A549 (cell line): ENCODE results near the gene BCAS1. TPM values are rescaled to one million over a fixed set of nuclear protein-coding genes. Genes with fewer than 3 reads are reported as not detected.

Experiments
- ATAC-seq, 2 experiments: fragments of 200-7000 bp in 1 of 2; fragments of >200 bp in 1 of 2; cut with Nextera tagmentation in 1 of 2; cut with Tn5 transposase in 1 of 2; 3 replicates each; pipeline versions ENCODE4 v1.8.0 to v1.9.1; 2018 to 2020; ENCODE audit warnings: mild to moderate bottlenecking in 1 of 2, moderate library complexity in 1 of 2
- CTCF ChIA-PET: fragments of 300-600 bp; sonication (Branson Sonifier 250); formaldehyde crosslinking; extraction: SDS; loops from one replicate; lab custom pipeline; 2021; ENCODE audit warnings: antibody characterized with exemption, inconsistent platforms; lab: Yijun Ruan, JAX
- POLR2A ChIA-PET: fragments of 350-600 bp; formaldehyde crosslinking; extraction: SDS; loops from one replicate; lab custom pipeline; 2021; ENCODE audit warnings: antibody characterized with exemption, inconsistent platforms; lab: Yijun Ruan, JAX
- DNase-seq, 2 experiments: peaks; one replicate each; pipeline versions ENCODE4 v3.0.0 to v3.0.0-alpha.2; 2011 to 2016; ENCODE audit warnings: low read depth in 1 of 2, low spot score in 1 of 2
- FAIRE-seq: peaks from 2 replicates; lab custom pipeline; 2011; peaks lifted over from hg19 to GRCh38; lab: Jason Lieb, UNC
- H3K27ac ChIP-seq, 2 experiments: fragments of >200 bp; sonication (Bioruptor Twin); formaldehyde crosslinking; 3 replicates each; pipeline ENCODE4 v1.5.1; 2016 to 2017
- H3K4me1 ChIP-seq: fragments of >200 bp; sonication (Bioruptor Twin); formaldehyde crosslinking; 3 replicates; pipeline ENCODE4 v1.6.1; 2016
- H3K4me2 ChIP-seq: fragments of >200 bp; sonication (Bioruptor Twin); formaldehyde crosslinking; 3 replicates; pipeline ENCODE4 v1.6.1; 2016
- H3K4me3 ChIP-seq: fragments of >200 bp; sonication (Bioruptor Twin); formaldehyde crosslinking; 3 replicates; pipeline ENCODE4 v1.5.1; 2016
- H3K9me3 ChIP-seq: fragments of >200 bp; sonication (Bioruptor Twin); formaldehyde crosslinking; 3 replicates; pipeline ENCODE4 v1.6.1; 2016
- BCL3 ChIP-seq: fragments of >200 bp; sonication (Bioruptor Twin); formaldehyde crosslinking; IDR thresholded peaks from 3 replicates; pipeline ENCODE4 v1.6.1; 2016
- BHLHE40 ChIP-seq: IDR thresholded peaks from 2 replicates; pipeline ENCODE4 v1.6.1; 2012; ENCODE audit warnings: low read depth, low read length, inconsistent platforms
- CBX8 ChIP-seq: fragments of 200-600 bp; sonication (generic); IDR thresholded peaks from 2 replicates; pipeline ENCODE4 v1.6.1; 2016
- FOSL2 ChIP-seq, 2 experiments: fragments of 450-650 bp in 1 of 2; fragments of >200 bp in 1 of 2; sonication (Bioruptor Twin) in 1 of 2; formaldehyde crosslinking; IDR thresholded peaks; 2 replicates each; pipeline versions ENCODE4 v1.5.0 to v1.6.1; 2016 to 2020; ENCODE audit warnings: mild to moderate bottlenecking in 1 of 2, moderate library complexity in 1 of 2
- FOXS1 ChIP-seq: fragments of 250-450 bp; sonication (Bioruptor Pico); IDR thresholded peaks from 2 replicates; pipeline ENCODE4 v1.5.0; 2020; ENCODE audit warnings: mild to moderate bottlenecking, moderate library complexity
- HDAC2 ChIP-seq: fragments of 200-600 bp; sonication (generic); IDR thresholded peaks from 2 replicates; pipeline ENCODE4 v1.6.1; 2016
- HOXB13 ChIP-seq: fragments of 250-450 bp; sonication (Bioruptor Pico); IDR thresholded peaks from 2 replicates; pipeline ENCODE4 v1.5.0; 2020; ENCODE audit warnings: low read depth, mild to moderate bottlenecking, moderate library complexity
- HOXB5 ChIP-seq: fragments of 250-450 bp; sonication (Bioruptor Pico); IDR thresholded peaks from 2 replicates; pipeline ENCODE4 v1.5.0; 2020; ENCODE audit warnings: mild to moderate bottlenecking, moderate library complexity
- JUN ChIP-seq, 2 experiments: fragments of >200 bp; sonication (Bioruptor Twin); formaldehyde crosslinking; IDR thresholded peaks; 2 replicates in 1 of 2; 3 replicates in 1 of 2; pipeline ENCODE4 v1.6.1; 2016 to 2017
- MAFK ChIP-seq: fragments of 450-650 bp; IDR thresholded peaks from 2 replicates; pipeline ENCODE4 v1.6.1; 2014; ENCODE audit not compliant: partially characterized antibody
- MAZ ChIP-seq: fragments of 150-350 bp; IDR thresholded peaks from 2 replicates; pipeline ENCODE4 v1.6.1; 2014; ENCODE audit warnings: antibody characterized with exemption, low read depth, low read length, borderline replicate concordance
- MYC ChIP-seq: IDR thresholded peaks from 2 replicates; pipeline ENCODE4 v1.6.1; 2012; ENCODE audit warnings: mild to moderate bottlenecking, inconsistent platforms, low read length, improper control_type of control experiment, borderline replicate concordance
- NR3C1 ChIP-seq: fragments of >200 bp; sonication (Bioruptor Twin); formaldehyde crosslinking; IDR thresholded peaks from 3 replicates; pipeline ENCODE4 v1.6.1; 2017
- RFX5 ChIP-seq: fragments of 450-650 bp; IDR thresholded peaks from 2 replicates; pipeline ENCODE4 v1.7.1; 2014; ENCODE audit warnings: antibody characterized with exemption, mild to moderate bottlenecking, moderate library complexity
- TFCP2L1 ChIP-seq: fragments of 250-450 bp; sonication (Bioruptor Pico); IDR thresholded peaks from 2 replicates; pipeline ENCODE4 v1.5.0; 2021; ENCODE audit warnings: mild to moderate bottlenecking
- ZNF302 ChIP-seq: fragments of 250-450 bp; sonication (Bioruptor Pico); IDR thresholded peaks from 2 replicates; pipeline ENCODE4 v1.9.0; 2021; ENCODE audit warnings: inconsistent platforms, mild to moderate bottlenecking, moderate library complexity
- WGBS: methylation state at CpG from one replicate; pipeline ENCODE4 v1.1.6; 2017; ENCODE audit errors: missing lambda C conversion rate; 5-methylcytosine and 5-hydroxymethylcytosine counted together
- polyA plus RNA-seq, 4 experiments: library from polyadenylated mRNA; depleted of rRNA in 3 of 4; stranded (reverse); fragments of >200 nt; fragmentation: RNase III in 1 of 4; extraction: RNeasy Plus Mini Kit Qiagen cat#74134 plus additional on column Dnase treatment in 1 of 4; gene quantifications; 2 replicates in 3 of 4; 3 replicates in 1 of 4; pipeline ENCODE4 v1.2.3, GENCODE V29; 2011 to 2017
- TF ChIP-seq, protein P1 (sequence below): fragments of >200 bp; sonication (Bioruptor Twin); formaldehyde crosslinking; IDR thresholded peaks from 3 replicates; pipeline ENCODE4 v1.5.1; 2016
- TF ChIP-seq, protein P2 (sequence below): fragments of 200-600 bp; sonication (generic); IDR thresholded peaks from 2 replicates; pipeline ENCODE4 v1.6.1; 2016; ENCODE audit warnings: antibody characterized with exemption, mild to moderate bottlenecking, moderate library complexity

BCAS1 gene
- polyA plus RNA-seq, 2 of the 4 experiments (the other 2 are of a cell fraction), result 1.4 to 3.9 TPM

GRCh38 chr20:53950578-53950977 lies 119.8 kb downstream of the BCAS1 start:
- TF ChIP-seq MYC, result no peak
- TF ChIP-seq MAZ, result no peak
- TF ChIP-seq, protein P1, sequence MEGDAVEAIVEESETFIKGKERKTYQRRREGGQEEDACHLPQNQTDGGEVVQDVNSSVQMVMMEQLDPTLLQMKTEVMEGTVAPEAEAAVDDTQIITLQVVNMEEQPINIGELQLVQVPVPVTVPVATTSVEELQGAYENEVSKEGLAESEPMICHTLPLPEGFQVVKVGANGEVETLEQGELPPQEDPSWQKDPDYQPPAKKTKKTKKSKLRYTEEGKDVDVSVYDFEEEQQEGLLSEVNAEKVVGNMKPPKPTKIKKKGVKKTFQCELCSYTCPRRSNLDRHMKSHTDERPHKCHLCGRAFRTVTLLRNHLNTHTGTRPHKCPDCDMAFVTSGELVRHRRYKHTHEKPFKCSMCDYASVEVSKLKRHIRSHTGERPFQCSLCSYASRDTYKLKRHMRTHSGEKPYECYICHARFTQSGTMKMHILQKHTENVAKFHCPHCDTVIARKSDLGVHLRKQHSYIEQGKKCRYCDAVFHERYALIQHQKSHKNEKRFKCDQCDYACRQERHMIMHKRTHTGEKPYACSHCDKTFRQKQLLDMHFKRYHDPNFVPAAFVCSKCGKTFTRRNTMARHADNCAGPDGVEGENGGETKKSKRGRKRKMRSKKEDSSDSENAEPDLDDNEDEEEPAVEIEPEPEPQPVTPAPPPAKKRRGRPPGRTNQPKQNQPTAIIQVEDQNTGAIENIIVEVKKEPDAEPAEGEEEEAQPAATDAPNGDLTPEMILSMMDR, result no peak
- no peak for TF ChIP-seq NR3C1
- FAIRE-seq, result no peak
- no peak for ATAC-seq
- CTCF ChIA-PET, result interaction anchor here (0.9 to 3.9 kb wide), 6 partner anchors 11 to 403 kb away, joined by 3 to 21 read pairs (median 4); no protein-coding TSS in a partner anchor
- WGBS, result 56% methylated on average over 3 of the region's 3 CpGs
- Histone ChIP-seq H3K4me2 (no peak overlapping the region), H3K4me1 (no peaks in the 10 kb centered on the region; the same call in 2 of the 3 replicates), H3K4me3 (no peak overlapping the region), H3K9me3 (no peaks in the 10 kb centered on the region), H3K27ac (no peak overlapping the region)
- no peak for DNase-seq
- POLR2A ChIA-PET, result no interaction called here

DNA sequence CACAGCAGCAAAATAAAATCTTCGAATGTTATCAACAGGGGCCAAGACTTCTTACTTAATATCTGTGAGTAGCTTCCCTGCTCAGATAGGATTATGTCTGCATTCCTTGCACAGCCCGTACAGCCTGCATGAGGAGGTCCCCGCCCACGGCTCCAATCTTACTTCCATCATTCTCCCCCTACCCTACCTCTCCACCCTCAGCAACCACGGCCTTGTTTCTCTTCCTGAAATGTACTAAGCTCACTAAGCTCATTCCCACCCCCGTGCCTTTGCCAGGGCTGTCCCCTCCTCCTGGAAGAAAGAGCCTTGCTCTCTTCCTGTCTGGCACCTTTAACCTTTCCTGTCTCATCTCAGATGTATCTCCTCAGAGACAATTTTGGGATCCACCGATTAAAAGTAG lies 120.4 kb downstream of the BCAS1 start:
- H3K9me3 ChIP-seq, result no peaks in the 10 kb centered on the region
- 80% methylated on average over 7 of the region's 7 CpGs for WGBS
- ChIA-PET CTCF (interaction anchor here (1.0 to 3.9 kb wide), 4 partner anchors 11 to 372 kb away, joined by 4 to 21 read pairs (median 6); no protein-coding TSS in a partner anchor), POLR2A (no interaction called here)
- no peak overlapping the region for H3K4me3 ChIP-seq
- DNase-seq (no peak), ATAC-seq (0 out of 6 replicates have a peak, but pooled peaks of 1 of the 2 experiments have one; percentile 36), FAIRE-seq (no peak)
- no peak overlapping the region for H3K27ac ChIP-seq
- no peak overlapping the region for H3K4me2 ChIP-seq
- TF ChIP-seq JUN (IDR thresholded peaks at IDR 0.05) (no peak), CBX8 (no peak), ZNF302 (no peak), FOSL2 (IDR thresholded peaks at IDR 0.05) (no peak), FOSL2 (CRISPR knock-in tag; IDR thresholded peaks at IDR 0.05) (no peak), BCL3 (no peak), HOXB5 (CRISPR knock-in tag) (no peak), TFCP2L1 (no peak), FOXS1 (CRISPR knock-in tag) (no peak), MYC (no peak)
- no peaks in the 10 kb centered on the region; the same call in 2 of the 3 replicates for H3K4me1 ChIP-seq

DNA sequence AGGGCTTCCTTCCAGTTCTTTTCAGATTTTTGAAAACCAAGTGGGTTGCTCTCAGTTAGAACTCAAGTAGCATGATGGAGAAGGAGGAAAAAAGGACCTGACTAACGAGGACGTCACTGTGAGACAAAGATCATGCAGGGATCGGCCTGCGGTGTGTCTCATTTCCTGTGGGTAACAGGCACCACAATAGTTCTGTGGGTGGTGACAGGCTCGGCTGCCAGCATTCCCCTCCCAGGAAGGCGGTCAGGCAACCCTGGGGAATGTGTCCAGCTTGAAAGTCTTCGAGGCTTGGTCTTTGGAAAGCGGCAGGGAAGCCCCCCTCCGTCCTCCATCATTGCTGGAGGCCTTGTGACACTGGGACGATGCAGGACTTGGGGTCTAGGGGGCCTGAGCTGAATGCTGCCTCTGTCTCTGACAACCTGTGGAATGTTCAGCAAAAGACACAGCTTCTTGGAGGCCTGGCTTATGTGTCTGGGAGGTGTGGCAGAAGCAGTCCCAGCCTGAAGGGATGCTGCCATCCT lies 121.0 kb downstream of the BCAS1 start:
- 59% methylated on average over 10 of the region's 10 CpGs for WGBS
- Histone ChIP-seq H3K4me3 (no peak overlapping the region), H3K27ac (no peak overlapping the region), H3K4me2 (0 out of 3 replicates have a peak overlapping the region, but pooled peaks have one; percentile 0)
- ATAC-seq (peak in 1 of 2 experiments; percentile 37; a peak in 2 of 6 replicates), DNase-seq (peak in 1 of 2 experiments; percentile 16)
- CTCF ChIA-PET, result interaction anchor here (1.7 to 3.9 kb wide), 3 partner anchors 10 to 371 kb away, joined by 4 to 21 read pairs (median 8); no protein-coding TSS in a partner anchor
- TF ChIP-seq JUN (IDR thresholded peaks at IDR 0.05) (no peak), NR3C1 (no peak), RFX5 (no peak), CBX8 (no peak), HDAC2 (no peak), BHLHE40 (no peak), MAFK (no peak), HOXB5 (CRISPR knock-in tag) (no peak), HOXB13 (CRISPR knock-in tag) (no peak)
- TF ChIP-seq, protein P2, sequence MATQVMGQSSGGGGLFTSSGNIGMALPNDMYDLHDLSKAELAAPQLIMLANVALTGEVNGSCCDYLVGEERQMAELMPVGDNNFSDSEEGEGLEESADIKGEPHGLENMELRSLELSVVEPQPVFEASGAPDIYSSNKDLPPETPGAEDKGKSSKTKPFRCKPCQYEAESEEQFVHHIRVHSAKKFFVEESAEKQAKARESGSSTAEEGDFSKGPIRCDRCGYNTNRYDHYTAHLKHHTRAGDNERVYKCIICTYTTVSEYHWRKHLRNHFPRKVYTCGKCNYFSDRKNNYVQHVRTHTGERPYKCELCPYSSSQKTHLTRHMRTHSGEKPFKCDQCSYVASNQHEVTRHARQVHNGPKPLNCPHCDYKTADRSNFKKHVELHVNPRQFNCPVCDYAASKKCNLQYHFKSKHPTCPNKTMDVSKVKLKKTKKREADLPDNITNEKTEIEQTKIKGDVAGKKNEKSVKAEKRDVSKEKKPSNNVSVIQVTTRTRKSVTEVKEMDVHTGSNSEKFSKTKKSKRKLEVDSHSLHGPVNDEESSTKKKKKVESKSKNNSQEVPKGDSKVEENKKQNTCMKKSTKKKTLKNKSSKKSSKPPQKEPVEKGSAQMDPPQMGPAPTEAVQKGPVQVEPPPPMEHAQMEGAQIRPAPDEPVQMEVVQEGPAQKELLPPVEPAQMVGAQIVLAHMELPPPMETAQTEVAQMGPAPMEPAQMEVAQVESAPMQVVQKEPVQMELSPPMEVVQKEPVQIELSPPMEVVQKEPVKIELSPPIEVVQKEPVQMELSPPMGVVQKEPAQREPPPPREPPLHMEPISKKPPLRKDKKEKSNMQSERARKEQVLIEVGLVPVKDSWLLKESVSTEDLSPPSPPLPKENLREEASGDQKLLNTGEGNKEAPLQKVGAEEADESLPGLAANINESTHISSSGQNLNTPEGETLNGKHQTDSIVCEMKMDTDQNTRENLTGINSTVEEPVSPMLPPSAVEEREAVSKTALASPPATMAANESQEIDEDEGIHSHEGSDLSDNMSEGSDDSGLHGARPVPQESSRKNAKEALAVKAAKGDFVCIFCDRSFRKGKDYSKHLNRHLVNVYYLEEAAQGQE, result no peak
- TF ChIP-seq, all 56 proteins: peak for 0
- Histone ChIP-seq H3K9me3 (no peaks in the 10 kb centered on the region), H3K4me1 (no peaks in the 10 kb centered on the region; the same call in 2 of the 3 replicates)
- no peak for FAIRE-seq
- POLR2A ChIA-PET, result no interaction called here
